Pancreas (tissue), 10 donors: Measurements from ENCODE around the gene CEND1. TPM values are rescaled to one million over a fixed set of nuclear protein-coding genes. Genes with fewer than 3 reads are reported as not detected.

Source experiments
- ATAC-seq, 4 donors: fragments of 200-7000 bp; cut with Tn5 transposase; one replicate each; pipeline versions ENCODE4 v1.8.0 to v1.9.1; 2020; ENCODE audit warnings: mild to moderate bottlenecking in 4 of 4, moderate library complexity in 4 of 4
- DNase-seq, 6 donors: peaks; one replicate each; pipeline ENCODE4 v3.0.0-alpha.2; 2020
- FAIRE-seq: peaks from 2 replicates; lab custom pipeline; 2012; peaks lifted over from hg19 to GRCh38; lab: Jason Lieb, UNC
- H3K27ac ChIP-seq, 4 donors: fragments of 200-600 bp; sonication (generic); 1 replicate in 3 of 4; 2 replicates in 1 of 4; pipeline versions ENCODE4 v1.5.0 to v1.8.0; 2020
- H3K27me3 ChIP-seq, 4 donors: fragments of 200-600 bp; one replicate each; pipeline ENCODE4 v1.8.0; 2021
- H3K36me3 ChIP-seq, 3 donors: fragments of 200-600 bp; sonication (generic) in 1 of 3; one replicate each; pipeline versions ENCODE4 v1.5.0 to v1.8.0; 2020 to 2021
- H3K4me1 ChIP-seq, 3 donors: fragments of 200-600 bp; one replicate each; pipeline ENCODE4 v1.8.0; 2021
- H3K4me3 ChIP-seq, 4 donors: fragments of 200-600 bp; sonication (generic) in 2 of 4; one replicate each; pipeline versions ENCODE4 v1.5.0 to v1.8.0; 2020 to 2021
- H3K9me3 ChIP-seq, 4 donors: fragments of 200-600 bp; one replicate each; pipeline ENCODE4 v1.8.0; 2021
- CTCF ChIP-seq, 4 donors: fragments of 200-600 bp; sonication (generic) in 3 of 4; IDR thresholded peaks; one replicate each; pipeline versions ENCODE4 v1.5.0 to v1.8.0; 2021; ENCODE audit warnings: antibody characterized with exemption in 4 of 4
- WGBS, 2 donors: extraction: QIAGEN DNeasy Blood & Tissue Kit; methylation state at CpG; one replicate each; pipeline ENCODE4 v1.1.7; 2013; 5-methylcytosine and 5-hydroxymethylcytosine counted together
- intact Hi-C, 3 donors: fragments of 100-400 bp; cut with DNase I; formaldehyde crosslinking; loops; one replicate each; pipeline versions ENCODE4 v1.11.1 to v1.14.2; 2022
- polyA plus RNA-seq, 2 donors: library from polyadenylated mRNA; stranded (reverse); fragments of 200-250 nt; gene quantifications; one replicate each; pipeline ENCODE4 v1.2.3, GENCODE V29; 2013
- total RNA-seq, 6 donors: library from RNA; stranded (reverse); fragmentation: NEBNext Ultra II Directional in 4 of 6; extraction: Animal tissue kit (Norgen Biotek cat#: 25700) in 4 of 6; gene quantifications; one replicate each; pipeline versions ENCODE4 v1.2.1 to v1.2.4, GENCODE V29; 2021 to 2023
- donor health status: healthy with polysubstance abuse.
- donor health status: DM: no; HTN: no; CAD: no; lungs with moderate emphysema.
- donor health status: DM: no; HTN: no; CAD: no.
- donor health status: control.
- donor health status: control.
- donor health status: Bipolar disorder and iron deficiency.
- donor health status: DM: yes; HTN: yes; CAD: no.
- donor health status: DM: no; HTN: no; CAD: no.
- donor health status: DM: no; HTN: no; CAD: no.
- donor health status: DM: yes; HTN: yes; CAD: no.

The CEND1 gene
- total and polyA plus RNA-seq, 8 donors, result 0.12 to 0.42 (median 0.27) TPM; not detected in 5

GRCh38 chr11:823441-824291 lies 33.8 kb upstream of the CEND1 start:
- H3K9me3 ChIP-seq, result no peaks in the 10 kb centered on the region
- intact Hi-C loops, result no loop called here
- DNase-seq (peak in 3 of 6 donors; percentile 62 to 91 (median 62)), FAIRE-seq (no peak), ATAC-seq (no peak)
- TF ChIP-seq CTCF (IDR thresholded peaks at IDR 0.05), result no peak
- peaks cover 31 to 54% (median 33%) of the 10 kb centered on the region in 3 donors for H3K4me1 ChIP-seq
- H3K27ac ChIP-seq, result peak overlapping the region; percentile 88 to 97 (median 91)
- H3K27me3 ChIP-seq, result no peaks in the 10 kb centered on the region
- peak overlapping the region; percentile 12 to 80 (median 38) for H3K4me3 ChIP-seq
- WGBS, 2 donors, result 42 to 45% methylated on average over 44 to 53 of the region's 53 CpGs
- peaks cover 0 to 10% (median 6%) of the 10 kb centered on the region in 3 donors for H3K36me3 ChIP-seq

- DNase-seq, result peak in 4 of 6 donors; percentile 56 to 82 (median 68)
- TF ChIP-seq CTCF (IDR thresholded peaks at IDR 0.05), result no peak
- WGBS, 2 donors, result 18 to 28% methylated on average over 21 to 22 of the region's 22 CpGs
- peak overlapping the region in 3 of 4 donors; percentile 5 to 86 (median 80) for H3K4me3 ChIP-seq
- H3K36me3 ChIP-seq, result peaks cover 0 to 10% (median 6%) of the 10 kb centered on the region in 3 donors
- intact Hi-C loops, result no loop called here
- peaks cover 28 to 44% (median 35%) of the 10 kb centered on the region in 3 donors for H3K4me1 ChIP-seq
- peak overlapping the region; percentile 91 to 99 (median 97) for H3K27ac ChIP-seq
- no peak for ATAC-seq
- H3K9me3 ChIP-seq, result no peaks in the 10 kb centered on the region
- H3K27me3 ChIP-seq, result no peaks in the 10 kb centered on the region
- FAIRE-seq, result no peak
Measured at GRCh38 chr11:821512-822371, 31.9 kb upstream of the CEND1 start.

GRCh38 chr11:820655-821511 lies 31.0 kb upstream of the CEND1 start:
- DNase-seq (peak; percentile 81 to 96 (median 94)), FAIRE-seq (no peak), ATAC-seq (peak; percentile 42 to 61 (median 48))
- H3K36me3 ChIP-seq, result peaks cover 0 to 10% (median 6%) of the 10 kb centered on the region in 3 donors
- H3K9me3 ChIP-seq, result no peaks in the 10 kb centered on the region
- H3K27me3 ChIP-seq, result no peaks in the 10 kb centered on the region
- no peak for TF ChIP-seq CTCF (IDR thresholded peaks at IDR 0.05)
- peak overlapping the region; percentile 91 to 99 (median 97) for H3K27ac ChIP-seq
- intact Hi-C loops, result no loop called here
- 7 to 11% methylated on average over 11 of the region's 11 CpGs for WGBS, 2 donors
- peak overlapping the region; percentile 80 to 97 (median 90) for H3K4me3 ChIP-seq
- H3K4me1 ChIP-seq, result peaks cover 22 to 38% (median 32%) of the 10 kb centered on the region in 3 donors

- DNase-seq, result peak; percentile 92 to 97 (median 96)
- peak overlapping the region; percentile 80 to 97 (median 90) for H3K4me3 ChIP-seq
- H3K4me1 ChIP-seq, result peaks cover 14 to 30% (median 24%) of the 10 kb centered on the region in 3 donors
- no peak for FAIRE-seq
- intact Hi-C loops, result no loop called here
- no peak for TF ChIP-seq CTCF (IDR thresholded peaks at IDR 0.05)
- H3K27ac ChIP-seq, result peak overlapping the region; percentile 91 to 99 (median 97)
- 1% methylated on average over 24 to 47 of the region's 47 CpGs for WGBS, 2 donors
- peak; percentile 47 to 68 (median 58) for ATAC-seq
- H3K36me3 ChIP-seq, result peaks cover 0 to 10% (median 6%) of the 10 kb centered on the region in 3 donors
- H3K27me3 ChIP-seq, result no peaks in the 10 kb centered on the region
- no peaks in the 10 kb centered on the region for H3K9me3 ChIP-seq
Measured at GRCh38 chr11:819943-820649, 30.2 kb upstream of the CEND1 start.
